Fibroblast of villous mesenchyme (primary cell): ENCODE data around the gene FAM117A. TPM values are rescaled to one million over a fixed set of nuclear protein-coding genes. Genes with fewer than 3 reads are reported as not detected.
"Not testable (repeated sequence)": the region's sequence is repeated elsewhere in the genome, so short reads cannot be mapped to it uniquely, and the experiment has no call there.

Experiments used
- DNase-seq: peaks from one replicate; pipeline ENCODE4 v3.0.0-alpha.2; 2010; ENCODE audit warnings: low read depth
- H3K4me3 ChIP-seq: 2 replicates; pipeline ENCODE4 v1.5.1; 2011; ENCODE audit warnings: low read depth, mild to moderate bottlenecking, low read length
- CTCF ChIP-seq: IDR thresholded peaks from 2 replicates; pipeline ENCODE4 v1.5.1; 2012; ENCODE audit warnings: low read depth, mild to moderate bottlenecking, low read length; ENCODE audit not compliant: insufficient read depth
- total RNA-seq: library from RNA; depleted of rRNA; stranded (reverse); fragments of >200 nt; gene quantifications from 2 replicates; pipeline ENCODE4 v1.2.3, GENCODE V29; 2012

The FAM117A gene
- total RNA-seq, 1 donor: 1.7 TPM

- DNase-seq: no peak
- peak overlapping the region; percentile 72 for H3K4me3 ChIP-seq
- no peak for TF ChIP-seq CTCF
Observed at GRCh38 chr17:49764559-49765180, 739 bp upstream of the FAM117A start.

GRCh38 chr17:49762151-49762941, 1.6 kb downstream of the FAM117A start:
- peak overlapping the region; percentile 72 for H3K4me3 ChIP-seq
- no peak for TF ChIP-seq CTCF
- no peak for DNase-seq

- no peak for TF ChIP-seq CTCF
- peak; percentile 40 for DNase-seq
- no peak overlapping the region for H3K4me3 ChIP-seq
Observed at GRCh38 chr17:49760932-49761558, 2.9 kb downstream of the FAM117A start.

- DNase-seq: no peak
- H3K4me3 ChIP-seq: no peak overlapping the region
- TF ChIP-seq CTCF: no peak
Observed at GRCh38 chr17:49760296-49760695, 3.6 kb downstream of the FAM117A start.

GRCh38 chr17:49759203-49759602, 4.7 kb downstream of the FAM117A start:
- no peak for DNase-seq
- H3K4me3 ChIP-seq: no peak overlapping the region
- no peak for TF ChIP-seq CTCF

GRCh38 chr17:49758464-49759010, 5.4 kb downstream of the FAM117A start:
- not testable (repeated sequence) for DNase-seq

More at GRCh38 chr17:49758464-49759010, 5.4 kb downstream of the FAM117A start:
- H3K4me3 ChIP-seq: not testable (repeated sequence)
